GM06990 (cell line): ENCODE results near the gene RAP1GAP.

Experiments used
- DNase-seq: peaks from one replicate; pipeline ENCODE4 v3.0.0-alpha.2; 2011; ENCODE audit not compliant: insufficient read length; ENCODE audit errors: extremely low read depth
- H3K27me3 ChIP-seq: replicated peaks from 2 replicates; pipeline ENCODE4 v1.6.0; 2011; ENCODE audit warnings: low read length; ENCODE audit not compliant: control insufficient read depth, insufficient read depth
- H3K36me3 ChIP-seq: 2 replicates; pipeline ENCODE4 v1.5.1; 2011; ENCODE audit warnings: low read length; ENCODE audit not compliant: control insufficient read depth, insufficient read depth
- H3K4me3 ChIP-seq: replicated peaks from 2 replicates; pipeline ENCODE4 v1.5.1; 2011; ENCODE audit warnings: low read depth, mild to moderate bottlenecking, control low read depth, low read length
- TF ChIP-seq, protein P1 (sequence below): IDR thresholded peaks from 2 replicates; pipeline ENCODE4 v1.5.1; 2011; ENCODE audit warnings: low read length, control low read depth, mild to moderate bottlenecking, inconsistent platforms; ENCODE audit not compliant: insufficient read depth, poor library complexity, severe bottlenecking

Gene RAP1GAP

DNA sequence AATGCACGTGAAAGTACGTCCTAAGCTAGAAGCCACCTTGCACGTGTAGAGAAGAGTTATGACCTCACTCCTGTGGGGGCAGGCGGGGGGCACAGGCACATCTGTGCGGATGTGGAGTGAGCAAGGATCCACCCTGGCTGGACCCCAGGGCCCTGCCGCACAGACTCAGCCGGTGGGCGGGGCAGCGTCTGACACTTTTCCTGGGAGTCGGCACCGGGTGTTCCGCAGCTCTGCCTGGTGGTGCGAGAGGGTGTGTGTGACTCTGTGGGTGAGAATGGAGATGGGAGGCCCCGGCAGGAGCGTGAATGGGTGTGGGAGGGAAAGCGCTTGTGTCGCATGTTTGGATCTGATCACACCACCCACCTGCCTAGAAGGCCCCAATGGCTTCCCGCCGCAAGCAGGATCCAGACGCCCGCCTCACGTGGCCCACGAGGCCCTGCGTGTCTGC is 29.5 kb downstream of the RAP1GAP start:
- H3K4me3 ChIP-seq: no peak overlapping the region
- TF ChIP-seq, protein P1, sequence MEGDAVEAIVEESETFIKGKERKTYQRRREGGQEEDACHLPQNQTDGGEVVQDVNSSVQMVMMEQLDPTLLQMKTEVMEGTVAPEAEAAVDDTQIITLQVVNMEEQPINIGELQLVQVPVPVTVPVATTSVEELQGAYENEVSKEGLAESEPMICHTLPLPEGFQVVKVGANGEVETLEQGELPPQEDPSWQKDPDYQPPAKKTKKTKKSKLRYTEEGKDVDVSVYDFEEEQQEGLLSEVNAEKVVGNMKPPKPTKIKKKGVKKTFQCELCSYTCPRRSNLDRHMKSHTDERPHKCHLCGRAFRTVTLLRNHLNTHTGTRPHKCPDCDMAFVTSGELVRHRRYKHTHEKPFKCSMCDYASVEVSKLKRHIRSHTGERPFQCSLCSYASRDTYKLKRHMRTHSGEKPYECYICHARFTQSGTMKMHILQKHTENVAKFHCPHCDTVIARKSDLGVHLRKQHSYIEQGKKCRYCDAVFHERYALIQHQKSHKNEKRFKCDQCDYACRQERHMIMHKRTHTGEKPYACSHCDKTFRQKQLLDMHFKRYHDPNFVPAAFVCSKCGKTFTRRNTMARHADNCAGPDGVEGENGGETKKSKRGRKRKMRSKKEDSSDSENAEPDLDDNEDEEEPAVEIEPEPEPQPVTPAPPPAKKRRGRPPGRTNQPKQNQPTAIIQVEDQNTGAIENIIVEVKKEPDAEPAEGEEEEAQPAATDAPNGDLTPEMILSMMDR: no peak
- no peak for DNase-seq
- H3K36me3 ChIP-seq: no peaks in the 10 kb centered on the region
- no peaks in the 10 kb centered on the region; the same call in 1 of the 2 replicates for H3K27me3 ChIP-seq

DNA sequence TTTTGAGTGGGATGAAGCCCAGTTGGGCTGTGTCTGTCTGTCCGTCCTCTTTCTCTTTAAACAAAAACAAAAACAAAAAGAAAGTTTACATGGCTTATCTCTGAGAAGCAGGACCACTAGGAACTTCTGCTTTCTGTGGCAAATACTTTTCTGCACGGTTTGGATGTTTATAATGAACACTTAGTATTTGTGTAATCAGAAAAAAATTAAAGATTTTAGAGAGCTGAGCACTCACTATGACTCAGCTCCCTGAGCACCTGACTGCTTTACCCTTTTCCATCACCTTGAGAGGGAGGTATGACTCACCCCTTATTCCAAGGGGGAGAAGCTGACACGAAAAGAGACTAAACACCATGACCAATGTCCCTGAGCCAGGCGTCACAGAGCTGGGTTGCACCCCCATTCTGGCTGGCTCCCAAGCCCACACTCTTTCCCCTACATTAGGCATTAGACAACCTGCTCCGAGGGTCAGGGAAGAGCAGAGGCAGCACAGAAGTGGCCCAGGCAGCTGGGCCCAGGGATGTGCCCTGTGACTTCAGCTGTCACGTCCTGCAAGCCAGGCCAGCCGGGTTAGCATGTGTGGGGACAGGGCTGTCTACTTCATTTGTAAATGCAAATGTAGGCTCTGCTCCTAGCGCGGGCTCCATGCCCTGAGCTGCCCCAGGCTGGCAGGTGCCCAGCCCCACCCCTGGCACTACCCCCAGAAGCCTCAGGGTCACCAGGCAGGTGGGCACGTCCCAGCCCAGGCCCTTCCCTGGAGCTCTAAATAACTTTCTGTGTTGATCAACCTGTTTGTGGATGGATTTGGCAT is 30.4 kb downstream of the RAP1GAP start:
- Histone ChIP-seq H3K4me3 (no peak overlapping the region), H3K36me3 (no peaks in the 10 kb centered on the region), H3K27me3 (no peaks in the 10 kb centered on the region; the same call in 1 of the 2 replicates)
- TF ChIP-seq, protein P1: no peak
- DNase-seq: no peak

DNA sequence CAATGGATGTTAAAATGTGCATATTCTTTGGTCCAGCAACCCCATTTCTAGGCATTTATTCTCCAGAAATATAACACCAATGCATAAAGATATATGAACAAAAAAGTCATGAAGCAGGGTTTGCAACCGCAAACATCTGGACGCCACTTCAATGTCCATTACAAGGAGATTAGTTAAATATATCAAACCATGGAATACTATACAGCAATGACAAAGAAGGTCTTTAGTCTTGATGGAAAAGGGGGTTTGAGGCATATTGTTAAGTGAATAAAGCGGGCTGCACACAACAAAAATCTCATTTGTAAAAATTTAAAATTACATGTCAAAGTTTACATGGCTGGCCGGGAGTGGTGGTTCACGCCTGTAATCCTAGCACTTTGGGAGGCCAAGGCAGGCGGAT is 31.6 kb downstream of the RAP1GAP start:
- H3K4me3 ChIP-seq: no peak overlapping the region
- no peaks in the 10 kb centered on the region; the same call in 1 of the 2 replicates for H3K27me3 ChIP-seq
- TF ChIP-seq, protein P1: no peak
- DNase-seq: no peak
- H3K36me3 ChIP-seq: no peaks in the 10 kb centered on the region

DNA sequence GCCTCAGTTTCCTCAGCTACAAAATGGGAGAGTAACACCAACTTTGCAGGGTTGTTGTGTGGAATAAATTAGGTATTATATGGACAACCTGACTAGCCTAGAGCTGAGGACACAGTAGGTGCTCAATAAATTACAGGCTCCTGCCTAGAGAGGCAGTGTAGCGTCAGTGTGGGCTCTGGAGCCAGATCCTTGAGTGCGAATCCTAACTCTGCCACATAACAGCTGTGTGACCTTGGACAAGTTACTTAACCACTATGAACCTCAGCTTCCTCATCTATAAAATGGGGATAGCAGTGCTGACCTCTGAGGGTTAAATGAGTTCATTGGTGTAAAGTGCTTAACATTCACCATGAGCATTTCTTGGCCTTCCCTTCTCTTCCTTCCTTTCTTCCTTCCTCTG is 33.1 kb downstream of the RAP1GAP start:
- Histone ChIP-seq H3K4me3 (no peak overlapping the region), H3K36me3 (no peaks in the 10 kb centered on the region), H3K27me3 (no peaks in the 10 kb centered on the region; the same call in 1 of the 2 replicates)
- no peak for DNase-seq
- TF ChIP-seq, protein P1: no peak

DNA sequence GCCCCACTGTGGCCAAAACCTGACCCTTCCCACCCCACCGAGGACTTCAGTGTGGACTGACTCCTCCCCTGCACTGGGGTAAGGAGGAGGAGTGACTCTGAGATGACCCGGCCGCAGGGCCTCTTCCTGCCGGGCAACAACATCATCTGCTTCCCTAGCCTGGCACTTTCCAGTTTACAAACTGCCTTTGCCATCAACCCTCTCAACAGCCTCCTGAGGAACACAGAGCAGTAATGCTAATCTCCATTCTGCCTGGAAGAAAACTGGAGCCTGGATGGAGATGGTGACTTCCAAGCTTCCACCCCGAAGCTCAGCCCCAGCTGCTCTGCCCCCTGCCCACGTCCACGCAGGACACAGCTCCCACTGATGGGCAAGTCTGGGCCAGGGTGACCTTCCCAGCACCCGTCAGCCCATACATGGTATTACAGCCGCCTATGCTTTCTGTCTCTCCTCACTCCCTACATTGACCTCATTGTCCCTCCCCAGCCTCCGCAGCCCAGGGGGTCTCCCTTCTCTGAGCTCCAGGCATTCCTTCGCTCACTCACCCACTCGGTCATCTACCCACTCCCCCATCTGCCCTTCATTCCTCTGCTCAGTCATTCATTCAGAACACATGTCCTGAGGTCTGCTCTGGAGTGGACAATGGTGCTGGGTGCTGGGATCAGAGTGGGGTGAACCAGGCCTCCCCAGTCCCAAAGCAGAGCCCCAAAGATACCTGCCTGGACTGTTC is 34.2 kb downstream of the RAP1GAP start:
- H3K27me3 ChIP-seq: no peaks in the 10 kb centered on the region; the same call in 1 of the 2 replicates
- TF ChIP-seq, protein P1: no peak
- DNase-seq: no peak
- no peak overlapping the region for H3K4me3 ChIP-seq
- no peaks in the 10 kb centered on the region for H3K36me3 ChIP-seq
